OCI-LY3 (cell line): ENCODE data around the gene FBRSL1.

ENCODE experiments used
- H2AFZ ChIP-seq: fragments of 200-600, 300-600 bp; shearing (Covaris generic); 2 replicates; pipeline ENCODE4 v1.6.0; 2014; ENCODE audit warnings: antibody characterized with exemption, low read depth, low read length
- H3K27ac ChIP-seq: fragments of 200-600, 300-600 bp; sonication (generic); 2 replicates; pipeline ENCODE4 v1.5.1; 2014; ENCODE audit warnings: mild to moderate bottlenecking, low read length, moderate library complexity, mixed read lengths
- H3K27me3 ChIP-seq: fragments of 200-600, 300-600 bp; sonication (generic); 2 replicates; pipeline ENCODE4 v1.6.1; 2014; ENCODE audit warnings: low read depth, low read length, mixed read lengths
- H3K36me3 ChIP-seq: fragments of 200-600, 300-600 bp; sonication (generic); replicated peaks from 2 replicates; pipeline ENCODE3; 2014; ENCODE audit warnings: low read depth, low read length, mixed read lengths
- H3K4me1 ChIP-seq: fragments of 300-600, 200-600 bp; sonication (generic); 2 replicates; pipeline ENCODE4 v1.6.1; 2014; ENCODE audit warnings: low read length, mixed read lengths
- H3K4me2 ChIP-seq: fragments of 200-600, 300-600 bp; sonication (generic); 2 replicates; pipeline ENCODE4 v1.6.1; 2014; ENCODE audit warnings: low read length, mixed read lengths
- H3K4me3 ChIP-seq: fragments of 300-600, 200-600 bp; sonication (generic); 2 replicates; pipeline ENCODE4 v1.5.1; 2014; ENCODE audit warnings: antibody characterized with exemption, mild to moderate bottlenecking, low read length, moderate library complexity
- H3K79me2 ChIP-seq: fragments of 300-600, 200-600 bp; shearing (Covaris generic); 2 replicates; pipeline ENCODE4 v1.6.1; 2014; ENCODE audit warnings: mild to moderate bottlenecking, low read length, mixed read lengths
- H3K9ac ChIP-seq: fragments of 300-600, 200-600 bp; shearing (Covaris generic); 2 replicates; pipeline ENCODE4 v1.6.0; 2014; ENCODE audit warnings: mild to moderate bottlenecking, low read length, moderate library complexity
- H3K9me3 ChIP-seq: fragments of 200-600, 300-600 bp; shearing (Covaris generic); 2 replicates; pipeline ENCODE4 v1.6.1; 2014; ENCODE audit warnings: low read length, mixed read lengths; ENCODE audit not compliant: insufficient read depth
- H4K20me1 ChIP-seq: fragments of 200-600, 300-600 bp; sonication (generic); 2 replicates; pipeline ENCODE4 v1.6.1; 2016; ENCODE audit warnings: low read length, mixed read lengths; ENCODE audit not compliant: insufficient read depth
- EZH2phosphoT487 ChIP-seq: fragments of 200-600 bp; shearing (Covaris generic); IDR thresholded peaks from 2 replicates; pipeline ENCODE4 v1.6.1; 2018; ENCODE audit warnings: antibody characterized with exemption, mixed run types, low read depth
- TF ChIP-seq, protein P1 (sequence below): fragments of 200-600, 300-600 bp; sonication (generic); IDR thresholded peaks from 2 replicates; pipeline ENCODE4 v1.5.1; 2014; ENCODE audit warnings: antibody characterized with exemption, low read length, low read depth

Gene FBRSL1

DNA sequence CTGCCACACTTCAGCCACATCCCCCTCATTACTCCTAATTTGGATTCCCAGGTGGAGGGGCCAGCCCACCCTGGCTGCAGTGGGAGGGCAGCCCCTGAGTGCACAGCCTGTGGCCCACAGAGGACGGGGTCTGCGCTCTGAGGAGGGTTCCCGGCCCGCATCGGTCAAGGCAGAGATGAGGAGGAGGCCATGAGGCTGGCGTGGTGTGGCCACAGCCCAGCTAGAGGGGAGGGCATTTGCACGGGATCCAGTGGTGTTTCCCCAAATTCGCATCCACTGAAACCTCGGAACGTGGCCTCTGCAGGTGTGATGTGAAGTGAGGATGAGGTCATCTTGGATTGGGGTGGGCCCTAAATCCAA is 38.1 kb upstream of the FBRSL1 start:
- H3K27ac ChIP-seq = no peak overlapping the region
- 0 out of 2 replicates have a peak overlapping the region, but pooled peaks have one; percentile 67 for H3K4me3 ChIP-seq
- no peaks in the 10 kb centered on the region for H3K27me3 ChIP-seq
- no peaks in the 10 kb centered on the region for H3K79me2 ChIP-seq
- peaks cover 28% of the 10 kb centered on the region for H3K4me1 ChIP-seq
- H2AFZ ChIP-seq = no peak overlapping the region
- no peaks in the 10 kb centered on the region for H3K9me3 ChIP-seq
- H3K36me3 ChIP-seq = no peaks in the 10 kb centered on the region
- peak overlapping the region; percentile 88 for H3K4me2 ChIP-seq
- TF ChIP-seq, protein P1, sequence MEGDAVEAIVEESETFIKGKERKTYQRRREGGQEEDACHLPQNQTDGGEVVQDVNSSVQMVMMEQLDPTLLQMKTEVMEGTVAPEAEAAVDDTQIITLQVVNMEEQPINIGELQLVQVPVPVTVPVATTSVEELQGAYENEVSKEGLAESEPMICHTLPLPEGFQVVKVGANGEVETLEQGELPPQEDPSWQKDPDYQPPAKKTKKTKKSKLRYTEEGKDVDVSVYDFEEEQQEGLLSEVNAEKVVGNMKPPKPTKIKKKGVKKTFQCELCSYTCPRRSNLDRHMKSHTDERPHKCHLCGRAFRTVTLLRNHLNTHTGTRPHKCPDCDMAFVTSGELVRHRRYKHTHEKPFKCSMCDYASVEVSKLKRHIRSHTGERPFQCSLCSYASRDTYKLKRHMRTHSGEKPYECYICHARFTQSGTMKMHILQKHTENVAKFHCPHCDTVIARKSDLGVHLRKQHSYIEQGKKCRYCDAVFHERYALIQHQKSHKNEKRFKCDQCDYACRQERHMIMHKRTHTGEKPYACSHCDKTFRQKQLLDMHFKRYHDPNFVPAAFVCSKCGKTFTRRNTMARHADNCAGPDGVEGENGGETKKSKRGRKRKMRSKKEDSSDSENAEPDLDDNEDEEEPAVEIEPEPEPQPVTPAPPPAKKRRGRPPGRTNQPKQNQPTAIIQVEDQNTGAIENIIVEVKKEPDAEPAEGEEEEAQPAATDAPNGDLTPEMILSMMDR = no peak
- no peak for TF ChIP-seq EZH2phosphoT487
- no peaks in the 10 kb centered on the region for H4K20me1 ChIP-seq
- H3K9ac ChIP-seq = no peak overlapping the region

DNA sequence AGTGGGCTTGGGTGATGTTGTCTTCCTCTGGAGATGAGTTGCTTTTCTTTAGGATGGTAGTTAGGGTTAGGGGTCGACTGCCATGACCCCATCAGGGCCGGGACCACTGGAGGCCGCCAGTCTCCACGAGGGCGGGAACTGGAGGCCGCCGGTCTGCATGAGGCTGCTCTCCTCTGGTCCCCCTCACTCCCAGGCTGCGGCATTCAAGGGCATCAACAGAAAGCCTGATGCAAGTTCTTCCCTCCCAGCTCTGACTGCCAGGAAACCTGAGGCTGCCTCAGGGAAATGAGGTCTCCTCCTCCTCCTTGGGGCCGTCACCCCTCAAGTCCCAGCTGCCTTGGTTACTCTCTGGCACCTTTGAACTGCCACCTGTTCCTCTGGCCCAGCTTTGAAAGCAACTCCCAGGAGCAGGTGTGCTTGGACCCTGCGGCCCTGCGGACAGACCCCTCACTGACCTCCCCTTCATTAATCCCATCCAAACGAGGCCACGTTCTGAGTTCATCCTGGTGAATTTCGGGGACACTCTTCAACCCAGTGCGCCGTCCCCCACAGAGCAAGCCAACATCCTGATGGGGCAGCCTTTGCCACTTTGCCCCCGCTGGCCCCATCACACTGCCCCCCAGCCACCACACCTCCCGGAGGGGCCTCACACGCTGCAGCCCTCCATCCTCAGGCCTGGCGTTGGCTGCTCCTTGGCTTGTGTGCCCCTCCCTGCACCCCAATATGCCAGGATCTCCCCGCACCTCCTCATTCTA is 37.2 kb upstream of the FBRSL1 start:
- Histone ChIP-seq H3K27me3 (no peaks in the 10 kb centered on the region), H2AFZ (no peak overlapping the region), H3K4me1 (peaks cover 28% of the 10 kb centered on the region), H3K4me3 (no peak overlapping the region), H3K27ac (no peak overlapping the region), H3K4me2 (no peak overlapping the region), H3K36me3 (no peaks in the 10 kb centered on the region), H3K9me3 (no peaks in the 10 kb centered on the region), H3K9ac (no peak overlapping the region), H3K79me2 (no peaks in the 10 kb centered on the region), H4K20me1 (no peaks in the 10 kb centered on the region)
- TF ChIP-seq, protein P1 = no peak
- TF ChIP-seq EZH2phosphoT487 = no peak

DNA sequence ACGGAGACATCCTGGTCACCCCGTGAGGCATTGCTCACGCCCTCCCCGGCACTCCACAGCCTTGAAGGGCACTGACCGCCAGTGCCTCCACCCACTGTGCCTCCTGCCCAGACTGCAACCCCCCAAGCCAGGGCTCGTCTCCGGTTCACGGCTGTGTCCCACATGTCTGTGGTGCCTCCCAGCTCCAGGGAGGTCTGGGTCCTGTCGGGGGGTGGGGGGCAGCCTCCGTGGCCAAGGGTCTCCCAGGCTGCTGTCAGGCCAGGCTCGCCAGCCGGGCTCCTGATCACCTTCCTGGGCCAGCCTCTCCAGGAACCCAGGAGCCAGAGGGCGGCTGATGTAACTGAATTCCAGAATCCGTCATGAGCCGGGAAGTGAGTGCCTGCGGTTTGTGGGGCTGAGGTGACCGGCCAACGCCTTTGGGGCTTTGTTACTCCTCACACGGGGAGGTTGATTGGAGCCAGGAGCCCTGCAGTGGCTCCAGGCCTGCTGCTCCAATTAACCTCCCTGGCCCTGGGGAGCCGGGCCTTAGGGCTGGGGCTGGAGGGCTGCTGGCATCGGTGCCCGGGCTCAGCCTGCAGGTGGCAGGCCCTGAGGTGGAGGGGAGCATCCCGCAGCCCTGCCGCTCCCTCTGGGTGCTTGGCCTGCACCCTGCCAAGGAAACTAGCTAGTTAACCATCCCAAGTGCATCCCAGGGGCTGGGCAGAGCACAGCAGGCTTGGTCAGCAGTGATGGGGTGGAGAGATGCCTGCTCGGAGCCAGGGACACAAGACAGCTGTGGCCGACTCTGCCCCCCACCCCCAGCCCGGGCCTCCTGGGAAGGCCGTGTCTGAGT is 36.4 kb upstream of the FBRSL1 start:
- Histone ChIP-seq H3K27me3 (no peaks in the 10 kb centered on the region), H2AFZ (no peak overlapping the region), H4K20me1 (no peaks in the 10 kb centered on the region), H3K36me3 (no peaks in the 10 kb centered on the region), H3K4me2 (no peak overlapping the region), H3K4me1 (peaks cover 28% of the 10 kb centered on the region), H3K27ac (no peak overlapping the region), H3K4me3 (no peak overlapping the region), H3K79me2 (no peaks in the 10 kb centered on the region), H3K9ac (no peak overlapping the region), H3K9me3 (no peaks in the 10 kb centered on the region)
- no peak for TF ChIP-seq EZH2phosphoT487
- TF ChIP-seq, protein P1 = no peak

DNA sequence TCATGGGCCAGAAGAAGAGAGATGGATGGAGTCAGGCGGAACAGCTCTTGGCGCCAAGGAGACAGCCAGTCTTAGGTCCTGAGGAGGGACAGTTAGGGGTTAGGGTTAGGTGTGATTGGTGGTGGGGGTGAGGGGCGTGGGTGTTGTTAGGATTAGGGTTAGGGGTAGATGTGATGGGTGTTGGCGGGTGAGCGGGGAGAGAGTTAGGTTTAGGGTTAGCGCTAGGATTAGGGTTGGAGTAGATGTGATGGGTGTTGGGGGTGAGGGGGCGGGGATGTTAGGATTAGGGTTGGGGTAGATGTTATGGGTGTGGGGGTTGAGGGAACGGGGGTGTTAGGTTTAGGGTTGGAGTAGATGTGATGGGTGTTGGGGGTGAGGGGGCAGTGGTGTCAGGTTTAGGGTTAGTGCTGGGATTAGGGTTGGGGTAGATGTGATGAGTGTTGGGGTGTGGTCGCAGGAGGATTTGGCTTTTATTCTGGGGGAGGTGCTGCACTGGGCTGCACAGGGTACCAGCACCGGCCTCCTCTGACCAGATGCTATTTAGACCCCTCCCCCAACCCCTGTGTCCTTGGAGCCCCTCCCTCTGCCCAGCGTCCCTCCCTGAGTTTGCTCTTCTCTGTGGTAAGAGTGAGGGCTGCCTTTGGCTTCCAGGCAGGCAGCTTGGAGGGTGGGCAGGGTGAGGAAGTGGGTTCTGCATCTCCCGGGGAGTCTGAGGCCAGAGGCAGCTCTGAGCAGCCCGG is 35.6 kb upstream of the FBRSL1 start:
- no peak overlapping the region for H3K27ac ChIP-seq
- no peaks in the 10 kb centered on the region for H3K36me3 ChIP-seq
- H3K9ac ChIP-seq = no peak overlapping the region
- no peaks in the 10 kb centered on the region for H3K27me3 ChIP-seq
- H3K4me2 ChIP-seq = no peak overlapping the region
- no peaks in the 10 kb centered on the region for H3K79me2 ChIP-seq
- no peaks in the 10 kb centered on the region for H3K9me3 ChIP-seq
- H3K4me3 ChIP-seq = no peak overlapping the region
- TF ChIP-seq, protein P1 = no peak
- no peak overlapping the region for H2AFZ ChIP-seq
- H3K4me1 ChIP-seq = peaks cover 25% of the 10 kb centered on the region
- no peaks in the 10 kb centered on the region for H4K20me1 ChIP-seq
